HEK293 (cell line): ENCODE results near the gene LRCH1.

ENCODE experiments used
- CTCF ChIA-PET: fragments of 350-600 bp; formaldehyde crosslinking; extraction: SDS; loops from one replicate; lab custom pipeline; 2021; ENCODE audit warnings: antibody characterized with exemption; lab: Yijun Ruan, JAX
- POLR2A ChIA-PET: fragments of 300-600 bp; formaldehyde crosslinking; extraction: SDS; loops from one replicate; lab custom pipeline; 2020; ENCODE audit warnings: antibody characterized with exemption, inconsistent platforms; lab: Yijun Ruan, JAX
- H3K27ac ChIP-seq: fragments of 200-500 bp; sonication (Bioruptor generic); 2 replicates; pipeline ENCODE4 v1.5.1; 2014; ENCODE audit warnings: low read depth, low read length, control low read depth, inconsistent platforms; ENCODE audit errors: extremely low read depth
- H3K36me3 ChIP-seq, 2 experiments: fragments of 200-500 bp in 1 of 2; sonication (Bioruptor generic) in 1 of 2; 1 replicate in 1 of 2; 2 replicates in 1 of 2; pipeline ENCODE4 v1.5.1; 2014 to 2017; ENCODE audit warnings: inconsistent platforms in 2 of 2, low read length in 2 of 2; ENCODE audit not compliant: control insufficient read depth in 2 of 2, insufficient read depth in 1 of 2
- H3K4me1 ChIP-seq: fragments of 200-500 bp; sonication (Bioruptor generic); 2 replicates; pipeline ENCODE4 v1.5.1; 2014; ENCODE audit warnings: mild to moderate bottlenecking, low read length, inconsistent platforms; ENCODE audit not compliant: control insufficient read depth, insufficient read depth
- H3K4me3 ChIP-seq: 2 replicates; pipeline ENCODE4 v1.5.1; 2011; ENCODE audit warnings: low read depth, mild to moderate bottlenecking, control low read depth, low read length, moderate library complexity
- H3K9me3 ChIP-seq: fragments of 200-500 bp; sonication (Bioruptor generic); 2 replicates; pipeline ENCODE4 v1.5.1; 2014; ENCODE audit warnings: low read depth, low read length, inconsistent platforms; ENCODE audit not compliant: control insufficient read depth, insufficient read depth
- FEZF1 ChIP-seq: fragments of 450-650 bp; formaldehyde crosslinking; IDR thresholded peaks from 2 replicates; pipeline ENCODE4 v1.5.1; 2016; ENCODE audit warnings: missing biosample characterization, missing genetic modification characterization
- IKZF3 ChIP-seq: fragments of 450-650 bp; IDR thresholded peaks from 2 replicates; pipeline ENCODE4 v1.5.0; 2018; ENCODE audit warnings: missing biosample characterization, mild to moderate bottlenecking, missing genetic modification characterization, moderate library complexity
- PRDM6 ChIP-seq: fragments of 450-650 bp; formaldehyde crosslinking; IDR thresholded peaks from 2 replicates; pipeline ENCODE4 v1.5.1; 2017; ENCODE audit warnings: missing biosample characterization, missing genetic modification characterization
- TSHZ1 ChIP-seq: fragments of 450-650 bp; formaldehyde crosslinking; IDR thresholded peaks from 2 replicates; pipeline ENCODE4 v1.5.1; 2016; ENCODE audit warnings: missing biosample characterization, missing genetic modification characterization, borderline replicate concordance
- YY2 ChIP-seq: fragments of 450-650 bp; formaldehyde crosslinking; IDR thresholded peaks from 2 replicates; pipeline ENCODE4 v1.5.1; 2016; ENCODE audit warnings: missing biosample characterization, missing genetic modification characterization
- ZBTB17 ChIP-seq: fragments of 450-650 bp; formaldehyde crosslinking; IDR thresholded peaks from 2 replicates; pipeline ENCODE4 v1.5.1; 2016; ENCODE audit warnings: missing biosample characterization, missing genetic modification characterization
- ZFP41 ChIP-seq: fragments of 450-650 bp; formaldehyde crosslinking; IDR thresholded peaks from 2 replicates; pipeline ENCODE4 v1.5.1; 2016; ENCODE audit warnings: missing biosample characterization, missing genetic modification characterization, borderline replicate concordance
- ZNF10 ChIP-seq: fragments of 450-650 bp; formaldehyde crosslinking; IDR thresholded peaks from 2 replicates; pipeline ENCODE4 v1.5.1; 2017; ENCODE audit warnings: missing biosample characterization, missing genetic modification characterization
- ZNF112 ChIP-seq: fragments of 450-650 bp; formaldehyde crosslinking; IDR thresholded peaks from 2 replicates; pipeline ENCODE4 v1.5.0; 2017; ENCODE audit warnings: missing biosample characterization, missing genetic modification characterization
- ZNF146 ChIP-seq: fragments of 450-650 bp; formaldehyde crosslinking; IDR thresholded peaks from 2 replicates; pipeline ENCODE4 v1.5.1; 2016; ENCODE audit warnings: missing biosample characterization, missing genetic modification characterization
- ZNF214 ChIP-seq: fragments of 450-650 bp; formaldehyde crosslinking; IDR thresholded peaks from 2 replicates; pipeline ENCODE4 v1.5.1; 2017; ENCODE audit warnings: missing biosample characterization, mild to moderate bottlenecking, missing genetic modification characterization, borderline replicate concordance
- ZNF223 ChIP-seq: fragments of 450-650 bp; formaldehyde crosslinking; IDR thresholded peaks from 2 replicates; pipeline ENCODE4 v1.5.1; 2016; ENCODE audit warnings: missing biosample characterization, missing genetic modification characterization
- ZNF274 ChIP-seq, 2 experiments: fragments of 200-500 bp in 1 of 2; fragments of 450-650 bp in 1 of 2; sonication (Bioruptor generic) in 1 of 2; formaldehyde crosslinking in 1 of 2; IDR thresholded peaks; 2 replicates each; pipeline versions ENCODE4 v1.5.1 to v1.6.1; 2014 to 2016; ENCODE audit warnings: borderline replicate concordance in 1 of 2, inconsistent platforms in 1 of 2, low read length in 1 of 2, missing biosample characterization in 1 of 2, missing genetic modification characterization in 1 of 2
- ZNF335 ChIP-seq: fragments of 450-650 bp; formaldehyde crosslinking; conservative IDR thresholded peaks from 2 replicates; pipeline ENCODE4 v1.5.1; 2016; ENCODE audit warnings: missing biosample characterization, missing genetic modification characterization
- ZNF394 ChIP-seq: fragments of 450-650 bp; formaldehyde crosslinking; IDR thresholded peaks from 2 replicates; pipeline ENCODE4 v1.5.1; 2016; ENCODE audit warnings: missing biosample characterization, missing genetic modification characterization, mild to moderate bottlenecking, moderate library complexity, borderline replicate concordance
- ZNF558 ChIP-seq: fragments of 450-650 bp; formaldehyde crosslinking; IDR thresholded peaks from 2 replicates; pipeline ENCODE4 v1.5.1; 2016; ENCODE audit warnings: missing biosample characterization, missing genetic modification characterization
- ZNF654 ChIP-seq: fragments of 450-650 bp; formaldehyde crosslinking; IDR thresholded peaks from 2 replicates; pipeline ENCODE4 v1.5.1; 2016; ENCODE audit warnings: low read depth, missing biosample characterization, missing genetic modification characterization
- ZNF664 ChIP-seq: fragments of 450-650 bp; formaldehyde crosslinking; IDR thresholded peaks from 2 replicates; pipeline ENCODE4 v1.5.1; 2016; ENCODE audit warnings: missing biosample characterization, missing genetic modification characterization
- ZNF692 ChIP-seq: fragments of 450-650 bp; formaldehyde crosslinking; IDR thresholded peaks from 2 replicates; pipeline ENCODE4 v1.5.1; 2016; ENCODE audit warnings: missing biosample characterization, missing genetic modification characterization

The LRCH1 gene

GRCh38 chr13:46643165-46643777, 90.3 kb downstream of the LRCH1 start:
- ChIA-PET POLR2A (no interaction called here), CTCF (no interaction called here)
- Histone ChIP-seq H3K27ac (no peak overlapping the region), H3K36me3 (no peaks in the 10 kb centered on the region), H3K4me3 (no peak overlapping the region), H3K4me1 (peaks cover 15% of the 10 kb centered on the region), H3K9me3 (no peaks in the 10 kb centered on the region)
- TF ChIP-seq ZNF146 (tag by site-specific recombination) (no peak), ZNF394 (tag by site-specific recombination) (no peak), ZFP41 (no peak), TSHZ1 (tag by site-specific recombination) (no peak), FEZF1 (peak; percentile 95)

GRCh38 chr13:46644816-46645215, 91.8 kb downstream of the LRCH1 start:
- ChIA-PET CTCF (interaction anchor here (0.7 to 1.2 kb wide), 2 partner anchors 13 to 93 kb away, joined by 3 read pairs; no protein-coding TSS in a partner anchor), POLR2A (no interaction called here)
- Histone ChIP-seq H3K4me1 (peaks cover 13% of the 10 kb centered on the region), H3K9me3 (no peaks in the 10 kb centered on the region), H3K4me3 (no peak overlapping the region), H3K27ac (no peak overlapping the region), H3K36me3 (no peaks in the 10 kb centered on the region)
- no peak for TF ChIP-seq ZNF558 (tag by site-specific recombination)
- no peak for TF ChIP-seq YY2 (tag by site-specific recombination)
- no peak for TF ChIP-seq ZNF654 (tag by site-specific recombination)
- no peak for TF ChIP-seq ZNF214 (tag by site-specific recombination)
- peak; percentile 34; the same call in 1 of the 2 replicates for TF ChIP-seq IKZF3
- TF ChIP-seq ZNF274 (IDR thresholded peaks at IDR 0.05; ENCODE audit: low read length): no peak
- TF ChIP-seq ZNF274 (tag by site-specific recombination; IDR thresholded peaks at IDR 0.05; ENCODE audit: borderline replicate concordance): no peak
- no peak for TF ChIP-seq ZNF692 (tag by site-specific recombination)
- no peak for TF ChIP-seq ZNF10

GRCh38 chr13:46647512-46648065, 94.6 kb downstream of the LRCH1 start:
- no peaks in the 10 kb centered on the region for H3K9me3 ChIP-seq
- 0 out of 2 replicates have a peak, but pooled peaks have one; percentile 11 for TF ChIP-seq ZNF335 (tag by site-specific recombination)
- TF ChIP-seq ZNF112 (tag by site-specific recombination): no peak
- peak; percentile 75; the same call in 1 of the 2 replicates for TF ChIP-seq ZNF664 (tag by site-specific recombination)
- peak; percentile 84 for TF ChIP-seq ZBTB17
- no peak for TF ChIP-seq ZNF223 (tag by site-specific recombination)
- TF ChIP-seq FEZF1: peak; percentile 68
- peak; percentile 37; the same call in 1 of the 2 replicates for TF ChIP-seq PRDM6 (tag by site-specific recombination)
- no peaks in the 10 kb centered on the region for H3K36me3 ChIP-seq
- POLR2A ChIA-PET: no interaction called here
- H3K4me1 ChIP-seq: peaks cover 13% of the 10 kb centered on the region
- no peak overlapping the region for H3K4me3 ChIP-seq
- CTCF ChIA-PET: interaction anchor here (1.2 to 1.3 kb wide), 2 partner anchors 44 to 74 kb away, joined by 3 to 4 read pairs; no protein-coding TSS in a partner anchor
- H3K27ac ChIP-seq: no peak overlapping the region
